Measurements from ENCODE around the gene ANO8. TPM values are rescaled to one million over a fixed set of nuclear protein-coding genes. Genes with fewer than 3 reads are reported as not detected.
A peak's percentile ranks its signal among the peaks of the same experiment; 100 is the strongest.

ANO8 gene
- polyA plus RNA-seq, 1 of the 3 experiments (the other 2 are of a cell fraction): 7.8 TPM

GRCh38 chr19:17323964-17324332 is 10.7 kb downstream of the ANO8 start:
- ChIA-PET CTCF (interaction anchor here (0.9 to 1.5 kb wide), 3 partner anchors 10 to 19 kb away, joined by 3 to 8 read pairs (median 3); partner anchors contain the start of genes ANO8 and MRPL34), POLR2A (interaction anchor here (0.7 to 1.0 kb wide), 2 partner anchors 16 to 665 kb away, joined by 3 read pairs; no protein-coding TSS in a partner anchor)
- H3K9ac ChIP-seq: no peak overlapping the region
- no peaks in the 10 kb centered on the region for H3K9me3 ChIP-seq
- TF ChIP-seq REST (IDR thresholded peaks at IDR 0.05; ENCODE audit: low read depth, low read length): no peak
- no peak for TF ChIP-seq RXRA (IDR thresholded peaks at IDR 0.05; ENCODE audit: borderline replicate concordance, low read depth)
- TF ChIP-seq RCOR1 (IDR thresholded peaks at IDR 0.05; ENCODE audit: low read length): no peak
- TF ChIP-seq NRF1 (IDR thresholded peaks at IDR 0.05; ENCODE audit: low read depth, low read length): no peak
- TF ChIP-seq TEAD4 (IDR thresholded peaks at IDR 0.05; ENCODE audit: borderline replicate concordance, insufficient read depth): no peak
- no peak for TF ChIP-seq MEF2A (IDR thresholded peaks at IDR 0.05; ENCODE audit: borderline replicate concordance, low read depth)
- TF ChIP-seq SMC3 (IDR thresholded peaks at IDR 0.05; ENCODE audit: low read depth, low read length): no peak
- no peak for TF ChIP-seq ELF1 (IDR thresholded peaks at IDR 0.05)
- no peak for TF ChIP-seq EP300 (IDR thresholded peaks at IDR 0.05; ENCODE audit: borderline replicate concordance in 1 of 2, low read depth in 1 of 2, low read length in 1 of 2)
- no peak overlapping the region for H3K27ac ChIP-seq (ENCODE audit: low read depth in 2 of 2, low read length in 1 of 2)
- no peaks in the 10 kb centered on the region for H3K4me1 ChIP-seq (ENCODE audit: control insufficient read depth in 1 of 2, insufficient read depth in 2 of 2, low read depth in 1 of 2, low read length in 1 of 2)
- H3F3A ChIP-seq (replicated peaks; ENCODE audit: insufficient read depth): no peaks in the 10 kb centered on the region
- no peaks in the 10 kb centered on the region for H3K79me2 ChIP-seq (ENCODE audit: insufficient read depth)
- H2AFZ ChIP-seq (ENCODE audit: low read depth): no peak overlapping the region
- no peaks in the 10 kb centered on the region for H3K27me3 ChIP-seq (ENCODE audit: insufficient read depth)
- no peak for DNase-seq
- H3K9me2 ChIP-seq: no peaks in the 10 kb centered on the region
- no peak overlapping the region for H3K4me2 ChIP-seq
- WGBS (ENCODE audit: low lambda C conversion rate): 50% methylated on average over 1 of the region's 7 CpGs
- no peaks in the 10 kb centered on the region for H4K20me1 ChIP-seq (ENCODE audit: insufficient read depth)
- H3K4me3 ChIP-seq (ENCODE audit: low read depth in 2 of 2, low read length in 1 of 2): no peak overlapping the region; a peak in 1 of 4 replicates
- H3K36me3 ChIP-seq (replicated peaks in 1 of 2; ENCODE audit: control insufficient read depth in 1 of 2, insufficient read depth in 2 of 2, low read length in 1 of 2): peaks cover 0 to 39% of the 10 kb centered on the region in 2 experiments

- CTCF ChIA-PET: interaction anchor here (0.9 to 1.5 kb wide), 3 partner anchors 10 to 18 kb away, joined by 3 to 8 read pairs (median 3); partner anchors contain the start of genes ANO8 and MRPL34
- 91% methylated on average over 27 of the region's 56 CpGs for WGBS (ENCODE audit: low lambda C conversion rate)
- Histone ChIP-seq H3K36me3 (replicated peaks in 1 of 2; ENCODE audit: control insufficient read depth in 1 of 2, insufficient read depth in 2 of 2, low read length in 1 of 2) (peaks cover 0 to 41% of the 10 kb centered on the region in 2 experiments), H3K9me2 (no peaks in the 10 kb centered on the region), H3F3A (replicated peaks; ENCODE audit: insufficient read depth) (no peaks in the 10 kb centered on the region), H3K9ac (no peak overlapping the region), H4K20me1 (ENCODE audit: insufficient read depth) (no peaks in the 10 kb centered on the region), H3K4me1 (ENCODE audit: control insufficient read depth in 1 of 2, insufficient read depth in 2 of 2, low read depth in 1 of 2, low read length in 1 of 2) (no peaks in the 10 kb centered on the region), H3K4me3 (ENCODE audit: low read depth in 2 of 2, low read length in 1 of 2) (no peak overlapping the region; a peak in 1 of 4 replicates), H3K27ac (ENCODE audit: low read depth in 2 of 2, low read length in 1 of 2) (no peak overlapping the region), H3K9me3 (no peaks in the 10 kb centered on the region), H2AFZ (ENCODE audit: low read depth) (no peak overlapping the region), H3K79me2 (ENCODE audit: insufficient read depth) (no peaks in the 10 kb centered on the region), H3K4me2 (no peak overlapping the region), H3K27me3 (ENCODE audit: insufficient read depth) (no peaks in the 10 kb centered on the region)
- TF ChIP-seq YY1 (IDR thresholded peaks at IDR 0.05; ENCODE audit: low read depth): no peak
- no peak for TF ChIP-seq RFX5 (IDR thresholded peaks at IDR 0.05; ENCODE audit: low read length)
- no peak for TF ChIP-seq JUND (IDR thresholded peaks at IDR 0.05)
- DNase-seq: peak; percentile 70
- POLR2A ChIA-PET: no interaction called here
Measured at GRCh38 chr19:17323300-17323963, 11.2 kb downstream of the ANO8 start.

Data from SK-N-SH (cell line).